Right cardiac atrium (tissue), 5 donors: ENCODE measurements around the gene GPHA2. TPM values are rescaled to one million over a fixed set of nuclear protein-coding genes. Genes with fewer than 3 reads are reported as not detected.
"Not testable (repeated sequence)": the region's sequence is repeated elsewhere in the genome, so short reads cannot be mapped to it uniquely, and the experiment has no call there.

Source experiments
- ATAC-seq, 2 donors: fragments of 200-7000 bp; cut with Tn5 transposase; one replicate each; pipeline versions ENCODE4 v1.8.0 to v1.9.1; 2020; ENCODE audit warnings: moderate library complexity in 2 of 2, mild to moderate bottlenecking in 1 of 2
- DNase-seq, 3 donors: peaks; one replicate each; pipeline ENCODE4 v3.0.0-alpha.2; 2020
- H3K27ac ChIP-seq: one replicate; pipeline ENCODE4 v1.5.1; 2013; ENCODE audit warnings: mild to moderate bottlenecking, low read length, control low read depth, moderate library complexity
- H3K27me3 ChIP-seq: one replicate; pipeline ENCODE4 v1.6.1; 2013; ENCODE audit not compliant: control insufficient read depth, insufficient read depth
- H3K4me1 ChIP-seq: one replicate; pipeline ENCODE4 v1.6.1; 2013; ENCODE audit warnings: low read length; ENCODE audit not compliant: control insufficient read depth, insufficient read depth
- H3K4me3 ChIP-seq: one replicate; pipeline ENCODE4 v1.5.1; 2013; ENCODE audit warnings: low read length, control low read depth
- H3K9me3 ChIP-seq: one replicate; pipeline ENCODE4 v1.6.1; 2013; ENCODE audit warnings: low read length; ENCODE audit not compliant: control insufficient read depth
- WGBS: extraction: QIAGEN DNeasy Blood & Tissue Kit; methylation state at CpG from one replicate; pipeline ENCODE4 v1.1.7; 2013; 5-methylcytosine and 5-hydroxymethylcytosine counted together
- intact Hi-C, 4 donors: fragments of 100-400 bp; cut with DNase I; formaldehyde crosslinking; loops; one replicate each; pipeline versions ENCODE4 v1.11.0 to v1.14.0; 2022 to 2023
- long read RNA-seq, 4 donors: library from polyadenylated mRNA; unstranded; transcript quantifications; one replicate each; pipeline ENCODE4 v2.0.0, GENCODE V29; 2020 to 2021
- polyA plus RNA-seq: library from polyadenylated mRNA; stranded (reverse); fragments of 200-250 nt; gene quantifications from one replicate; pipeline ENCODE4 v1.2.3, GENCODE V29; 2013
- total RNA-seq, 4 donors: library from RNA; stranded (reverse); fragmentation: NEBNext Ultra II Directional; extraction: Animal tissue kit (Norgen Biotek cat#: 25700); gene quantifications; one replicate each; pipeline ENCODE4 v1.2.1, GENCODE V29; 2021
- donor health status: healthy with polysubstance abuse.
- donor health status: DM: no; HTN: yes; CAD: no.
- donor health status: DM: no; HTN: no; CAD: no.
- donor health status: DM: no; HTN: yes; CAD: no; lungs with severe emphysema.
- donor health status: DM: yes; HTN: yes; CAD: no.

Gene GPHA2
- not detected for total RNA-seq
- not detected for polyA plus RNA-seq
- long read RNA-seq, donor 1: 0 reads
- long read RNA-seq, donor 2: 0 reads
- long read RNA-seq, donor 3: 0 reads
- long read RNA-seq, donor 4: 0 reads

GRCh38 chr11:64935359-64936081 is at the start of gene GPHA2:
Gene GPHA2 (minus strand): TSS chr11:64935893. CDS start chr11:64935460, 433 bp downstream.
- no peaks in the 10 kb centered on the region for H3K4me1 ChIP-seq
- H3K27ac ChIP-seq: no peak within 1 kb of the TSS
- ATAC-seq (no peak), DNase-seq (no peak)
- intact Hi-C loops: no loop called here
- WGBS: 63% methylated on average over 14 of the region's 14 CpGs
- H3K4me3 ChIP-seq: no peak within 1 kb of the TSS
- H3K27me3 ChIP-seq: no peaks in the 10 kb centered on the region
- H3K9me3 ChIP-seq: no peaks in the 10 kb centered on the region

GRCh38 chr11:64983339-64983738 is 47.6 kb upstream of the GPHA2 start:
- H3K27ac ChIP-seq, H3K27me3 ChIP-seq, H3K4me3 ChIP-seq, DNase-seq, intact Hi-C loops, H3K9me3 ChIP-seq, H3K4me1 ChIP-seq, ATAC-seq: not testable (repeated sequence)
- 85% methylated on average over 5 of the region's 5 CpGs for WGBS

GRCh38 chr11:64976651-64977050 is 41.0 kb upstream of the GPHA2 start:
- intact Hi-C loops: no loop called here
- no peaks in the 10 kb centered on the region for H3K9me3 ChIP-seq
- DNase-seq (no peak), ATAC-seq (no peak)
- 77% methylated on average over 2 of the region's 2 CpGs for WGBS
- no peaks in the 10 kb centered on the region for H3K4me1 ChIP-seq
- no peaks in the 10 kb centered on the region for H3K27me3 ChIP-seq
- no peak overlapping the region for H3K27ac ChIP-seq
- no peak overlapping the region for H3K4me3 ChIP-seq

GRCh38 chr11:64974124-64974523 is 38.4 kb upstream of the GPHA2 start:
- no peak for ATAC-seq
- WGBS: 76% methylated on average over 5 of the region's 5 CpGs
- H3K9me3 ChIP-seq: no peaks in the 10 kb centered on the region
- H3K4me1 ChIP-seq: peaks cover 3% of the 10 kb centered on the region
- DNase-seq: no peak
- H3K4me3 ChIP-seq: no peak overlapping the region
- intact Hi-C loops: no loop called here
- H3K27me3 ChIP-seq: no peaks in the 10 kb centered on the region
- H3K27ac ChIP-seq: no peak overlapping the region

- H3K9me3 ChIP-seq: no peaks in the 10 kb centered on the region
- ATAC-seq (peak; percentile 84 to 85), DNase-seq (peak; percentile 88 to 97 (median 95))
- peak within 1 kb of the TSS; percentile 37 for H3K4me3 ChIP-seq
- H3K27ac ChIP-seq: peak within 1 kb of the TSS; percentile 36
- peaks cover 3% of the 10 kb centered on the region for H3K4me1 ChIP-seq
- WGBS: 14% methylated on average over 69 of the region's 69 CpGs
- intact Hi-C loops: no loop called here
- no peaks in the 10 kb centered on the region for H3K27me3 ChIP-seq
Measured at GRCh38 chr11:64971421-64972233, 35.9 kb upstream of the GPHA2 start, which contains the start of gene MAJIN. Gene MAJIN (minus strand): TSS chr11:64972108. CDS start chr11:64959405, 12,703 bp downstream.

GRCh38 chr11:64970731-64971151 is 35.0 kb upstream of the GPHA2 start:
- H3K4me1 ChIP-seq: peaks cover 3% of the 10 kb centered on the region
- ATAC-seq: peak in 1 of 2 donors; percentile 52
- 92% methylated on average over 8 of the region's 8 CpGs for WGBS
- intact Hi-C loops: no loop called here
- no peaks in the 10 kb centered on the region for H3K9me3 ChIP-seq
- no peak overlapping the region for H3K27ac ChIP-seq
- H3K27me3 ChIP-seq: no peaks in the 10 kb centered on the region
- H3K4me3 ChIP-seq: no peak overlapping the region
- no peak for DNase-seq

- Histone ChIP-seq H3K27me3 (no peaks in the 10 kb centered on the region), H3K27ac (no peak overlapping the region), H3K9me3 (no peaks in the 10 kb centered on the region), H3K4me1 (peaks cover 3% of the 10 kb centered on the region), H3K4me3 (no peak overlapping the region)
- no peak for ATAC-seq
- no peak for DNase-seq
- intact Hi-C loops: no loop called here
- whole genome bisulfite sequencing: 31% methylated on average over 5 of the region's 5 CpGs
Measured at GRCh38 chr11:64969209-64969608, 33.5 kb upstream of the GPHA2 start.

GRCh38 chr11:64967375-64967774 is 31.7 kb upstream of the GPHA2 start:
- WGBS: 92% methylated on average over 3 of the region's 3 CpGs
- Histone ChIP-seq H3K4me3 (no peak overlapping the region), H3K27ac (no peak overlapping the region), H3K27me3 (no peaks in the 10 kb centered on the region), H3K4me1 (peaks cover 3% of the 10 kb centered on the region), H3K9me3 (no peaks in the 10 kb centered on the region)
- intact Hi-C loops: no loop called here
- DNase-seq (no peak), ATAC-seq (no peak)

- Histone ChIP-seq H3K27me3 (no peaks in the 10 kb centered on the region), H3K9me3 (no peaks in the 10 kb centered on the region), H3K27ac (no peak overlapping the region), H3K4me3 (no peak overlapping the region), H3K4me1 (no peaks in the 10 kb centered on the region)
- ATAC-seq (no peak), DNase-seq (no peak)
- intact Hi-C loops: no loop called here
- WGBS: 80% methylated on average over 5 of the region's 5 CpGs
Measured at GRCh38 chr11:64963072-64963631, 27.5 kb upstream of the GPHA2 start.

- ATAC-seq (peak; percentile 16 to 28), DNase-seq (no peak)
- Histone ChIP-seq H3K4me1 (no peaks in the 10 kb centered on the region), H3K9me3 (no peaks in the 10 kb centered on the region), H3K27ac (no peak overlapping the region), H3K27me3 (no peaks in the 10 kb centered on the region), H3K4me3 (no peak overlapping the region)
- intact Hi-C loops: no loop called here
- 41% methylated on average over 4 of the region's 4 CpGs for WGBS
Measured at GRCh38 chr11:64960719-64961118, 25.0 kb upstream of the GPHA2 start.

- intact Hi-C loops: no loop called here
- DNase-seq (no peak), ATAC-seq (no peak)
- Histone ChIP-seq H3K4me1 (no peaks in the 10 kb centered on the region), H3K9me3 (no peaks in the 10 kb centered on the region), H3K27me3 (no peaks in the 10 kb centered on the region), H3K27ac (no peak overlapping the region), H3K4me3 (no peak overlapping the region)
- whole genome bisulfite sequencing: 66% methylated on average over 3 of the region's 3 CpGs
Measured at GRCh38 chr11:64959498-64959897, 23.8 kb upstream of the GPHA2 start.
